ENCODE results near the gene NRDC.

NRDC gene

GRCh38 chr1:51749151-51749550 is 129.4 kb downstream of the NRDC start:
- H3K4me3 ChIP-seq (ENCODE audit: low read depth, low read length): no peak overlapping the region
- TF ChIP-seq, protein P1, sequence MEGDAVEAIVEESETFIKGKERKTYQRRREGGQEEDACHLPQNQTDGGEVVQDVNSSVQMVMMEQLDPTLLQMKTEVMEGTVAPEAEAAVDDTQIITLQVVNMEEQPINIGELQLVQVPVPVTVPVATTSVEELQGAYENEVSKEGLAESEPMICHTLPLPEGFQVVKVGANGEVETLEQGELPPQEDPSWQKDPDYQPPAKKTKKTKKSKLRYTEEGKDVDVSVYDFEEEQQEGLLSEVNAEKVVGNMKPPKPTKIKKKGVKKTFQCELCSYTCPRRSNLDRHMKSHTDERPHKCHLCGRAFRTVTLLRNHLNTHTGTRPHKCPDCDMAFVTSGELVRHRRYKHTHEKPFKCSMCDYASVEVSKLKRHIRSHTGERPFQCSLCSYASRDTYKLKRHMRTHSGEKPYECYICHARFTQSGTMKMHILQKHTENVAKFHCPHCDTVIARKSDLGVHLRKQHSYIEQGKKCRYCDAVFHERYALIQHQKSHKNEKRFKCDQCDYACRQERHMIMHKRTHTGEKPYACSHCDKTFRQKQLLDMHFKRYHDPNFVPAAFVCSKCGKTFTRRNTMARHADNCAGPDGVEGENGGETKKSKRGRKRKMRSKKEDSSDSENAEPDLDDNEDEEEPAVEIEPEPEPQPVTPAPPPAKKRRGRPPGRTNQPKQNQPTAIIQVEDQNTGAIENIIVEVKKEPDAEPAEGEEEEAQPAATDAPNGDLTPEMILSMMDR (IDR thresholded peaks at IDR 0.05; ENCODE audit: insufficient read depth, low read depth, low read length, missing control alignments): no peak
- DNase-seq (ENCODE audit: low read depth): no peak

DNA sequence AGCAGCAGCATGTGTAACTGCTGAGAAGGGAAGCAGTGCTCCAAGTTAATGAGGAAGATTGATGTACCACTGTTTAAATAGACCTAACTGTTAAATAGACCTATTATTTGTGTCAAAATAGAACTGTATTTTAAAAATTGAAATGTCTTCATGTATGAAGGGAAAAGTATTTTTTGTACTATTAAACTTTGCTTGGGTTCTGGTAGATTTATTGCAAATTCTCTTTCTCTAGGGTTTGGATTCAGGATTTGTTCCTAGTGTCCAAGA is 133.3 kb downstream of the NRDC start:
- DNase-seq (ENCODE audit: low read depth): no peak
- TF ChIP-seq, protein P1 (IDR thresholded peaks at IDR 0.05; ENCODE audit: insufficient read depth, low read depth, low read length, missing control alignments): no peak
- no peak overlapping the region for H3K4me3 ChIP-seq (ENCODE audit: low read depth, low read length)

- H3K4me3 ChIP-seq (ENCODE audit: low read depth, low read length): no peak overlapping the region
- TF ChIP-seq, protein P1 (IDR thresholded peaks at IDR 0.05; ENCODE audit: insufficient read depth, low read depth, low read length, missing control alignments): no peak
- DNase-seq (ENCODE audit: low read depth): peak; percentile 28
Measured at GRCh38 chr1:51744506-51745303, 133.8 kb downstream of the NRDC start.

GRCh38 chr1:51741121-51741681 is 137.3 kb downstream of the NRDC start:
- TF ChIP-seq, protein P1 (IDR thresholded peaks at IDR 0.05; ENCODE audit: insufficient read depth, low read depth, low read length, missing control alignments): no peak
- no peak for DNase-seq (ENCODE audit: low read depth)

DNA sequence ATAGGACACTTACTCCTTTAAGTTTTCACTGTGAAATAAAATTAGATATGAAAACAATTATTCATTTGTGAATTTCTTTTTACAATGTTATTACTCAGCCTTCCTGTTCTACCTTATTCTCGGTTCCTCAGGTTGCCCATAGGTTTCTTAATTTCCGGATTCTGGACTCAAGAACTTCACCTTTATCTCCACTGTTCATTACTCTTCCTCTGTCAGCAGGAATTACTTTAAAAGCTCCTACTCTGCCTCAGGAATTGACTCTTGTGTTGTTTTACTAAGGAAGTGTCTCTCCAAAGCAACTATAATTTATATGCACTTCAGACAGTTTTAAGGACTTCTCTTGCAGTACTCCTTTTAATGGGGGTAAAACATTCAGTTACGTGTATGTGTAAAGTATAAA is 137.9 kb downstream of the NRDC start:
- TF ChIP-seq, protein P1 (IDR thresholded peaks at IDR 0.05; ENCODE audit: insufficient read depth, low read depth, low read length, missing control alignments): no peak
- peak; percentile 59 for DNase-seq (ENCODE audit: low read depth)
- no peak overlapping the region for H3K4me3 ChIP-seq (ENCODE audit: low read depth, low read length)

More at GRCh38 chr1:51741121-51741681, 137.3 kb downstream of the NRDC start:
- H3K4me3 ChIP-seq (ENCODE audit: low read depth, low read length): no peak overlapping the region

All from GM12865 (cell line).